GM12878 (cell line): ENCODE data around the gene SVIL. TPM values are rescaled to one million over a fixed set of nuclear protein-coding genes. Genes with fewer than 3 reads are reported as not detected.

ENCODE experiments used
- ATAC-seq: fragments of 200-7000 bp; cut with Tn5 transposase; 3 replicates; pipeline ENCODE4 v1.9.1; 2020; ENCODE audit warnings: mild to moderate bottlenecking, moderate library complexity
- BruUV-seq: library from RNA; stranded (reverse); fragments of 400-500 nt; replicated peaks from 2 replicates; lab custom pipeline; 2021; lab: Mats Ljungman, UMichigan
- CTCF ChIA-PET: fragments of 300-600 bp; sonication (Branson Sonifier 250); formaldehyde crosslinking; extraction: SDS; loops from one replicate; lab custom pipeline; 2021; ENCODE audit warnings: inconsistent platforms; lab: Yijun Ruan, JAX
- POLR2A ChIA-PET: fragments of 350-600 bp; formaldehyde crosslinking; extraction: SDS; loops from one replicate; lab custom pipeline; 2021; ENCODE audit warnings: inconsistent platforms; lab: Charles Lee
- RAD21 ChIA-PET: fragments of 300-600 bp; sonication (Branson Sonifier 250); formaldehyde crosslinking; loops from one replicate; lab custom pipeline; 2023; ENCODE audit warnings: antibody characterized with exemption; ENCODE audit not compliant: unreplicated experiment; lab: Charles Lee
- SMC1A ChIA-PET: fragments of 300-600 bp; sonication (Branson Sonifier 250); formaldehyde crosslinking; loops from one replicate; lab custom pipeline; 2023; ENCODE audit not compliant: unreplicated experiment, uncharacterized antibody; lab: Charles Lee
- DNase-seq: peaks from one replicate; pipeline ENCODE4 v3.0.0-alpha.2; 2011; ENCODE audit warnings: low read depth, low spot score
- FAIRE-seq: peaks from 3 replicates; lab custom pipeline; 2011; peaks lifted over from hg19 to GRCh38; lab: Jason Lieb, UNC
- H2AFZ ChIP-seq: 2 replicates; pipeline ENCODE4 v1.6.0; 2011; ENCODE audit warnings: low read depth, low read length, control low read depth; ENCODE audit not compliant: control insufficient read depth
- H3K27ac ChIP-seq: 2 replicates; pipeline ENCODE4 v1.5.1; 2011; ENCODE audit warnings: control low read depth; ENCODE audit not compliant: control insufficient read depth, insufficient read depth
- H3K27me3 ChIP-seq, 2 experiments: replicated peaks in 1 of 2; 2 replicates each; pipeline versions ENCODE4 v1.6.0 to v1.6.1; 2011; ENCODE audit warnings: low read length in 1 of 2; ENCODE audit not compliant: control insufficient read depth in 2 of 2, insufficient read depth in 2 of 2
- H3K36me3 ChIP-seq, 2 experiments: 2 replicates each; pipeline ENCODE4 v1.5.1; 2011; ENCODE audit warnings: low read length in 1 of 2; ENCODE audit not compliant: control insufficient read depth in 2 of 2, insufficient read depth in 2 of 2
- H3K4me1 ChIP-seq: 2 replicates; pipeline ENCODE4 v1.6.1; 2011; ENCODE audit warnings: mild to moderate bottlenecking, low read length, moderate library complexity, mixed read lengths; ENCODE audit not compliant: control insufficient read depth, insufficient read depth
- H3K4me2 ChIP-seq: 2 replicates; pipeline ENCODE4 v1.6.0; 2011; ENCODE audit warnings: control low read depth; ENCODE audit not compliant: control insufficient read depth, insufficient read depth
- H3K4me3 ChIP-seq: fragments of 200-600 bp; sonication (generic); 2 replicates; pipeline ENCODE4 v1.5.1; 2016
- H3K79me2 ChIP-seq: 2 replicates; pipeline ENCODE4 v1.6.0; 2011; ENCODE audit warnings: low read length; ENCODE audit not compliant: control insufficient read depth, insufficient read depth
- H3K9ac ChIP-seq: 2 replicates; pipeline ENCODE4 v1.8.0; 2011; ENCODE audit warnings: low read length, control low read depth, mixed read lengths; ENCODE audit not compliant: control insufficient read depth, insufficient read depth
- H3K9me3 ChIP-seq: replicated peaks from 3 replicates; pipeline ENCODE4 v1.5.1; 2011; ENCODE audit warnings: mild to moderate bottlenecking, low read length; ENCODE audit not compliant: control insufficient read depth, insufficient read depth
- H4K20me1 ChIP-seq: 2 replicates; pipeline ENCODE4 v1.6.0; 2011; ENCODE audit not compliant: control insufficient read depth, insufficient read depth
- ASH2L ChIP-seq: fragments of 300-600, 200-600 bp; sonication (generic); IDR thresholded peaks from 2 replicates; pipeline ENCODE4 v1.6.1; 2017; ENCODE audit warnings: low read depth, mild to moderate bottlenecking, borderline replicate concordance
- CBFB ChIP-seq: IDR thresholded peaks from 2 replicates; pipeline ENCODE4 v1.6.1; 2016; ENCODE audit warnings: antibody characterized with exemption, low read depth
- EGR1 ChIP-seq, 2 experiments: IDR thresholded peaks; 1 replicate in 1 of 2; 2 replicates in 1 of 2; pipeline ENCODE4 v1.6.1; 2011 to 2012; ENCODE audit warnings: low read depth in 2 of 2, low read length in 2 of 2, borderline replicate concordance in 1 of 2, mild to moderate bottlenecking in 1 of 2, moderate library complexity in 1 of 2
- FOS ChIP-seq: IDR thresholded peaks from 3 replicates; pipeline ENCODE4 v1.6.1; 2011; ENCODE audit warnings: borderline replicate concordance; ENCODE audit not compliant: insufficient read length; ENCODE audit errors: extremely low read depth
- MEF2A ChIP-seq: IDR thresholded peaks from 2 replicates; pipeline ENCODE4 v1.6.1; 2011; ENCODE audit warnings: low read depth, mild to moderate bottlenecking, low read length, moderate library complexity; ENCODE audit not compliant: insufficient read depth
- MEF2B ChIP-seq: fragments of 450-650 bp; IDR thresholded peaks from 2 replicates; pipeline ENCODE4 v1.6.1; 2018; ENCODE audit warnings: mild to moderate bottlenecking, moderate library complexity; ENCODE audit not compliant: partially characterized antibody, poor library complexity, severe bottlenecking
- NFYA ChIP-seq: IDR thresholded peaks from 2 replicates; pipeline ENCODE4 v1.6.1; 2011; ENCODE audit warnings: low read depth, mild to moderate bottlenecking, low read length, improper control_type of control experiment, borderline replicate concordance
- RCOR1 ChIP-seq: conservative IDR thresholded peaks from 2 replicates; pipeline ENCODE4 v1.6.1; 2012; ENCODE audit warnings: low read depth, low read length, improper control_type of control experiment
- WGBS: methylation state at CpG from one replicate; pipeline ENCODE4 v1.1.6; 2016; ENCODE audit warnings: low lambda C conversion rate; ENCODE audit not compliant: insufficient replicate concordance, insufficient coverage; ENCODE audit errors: missing lambda C conversion rate; 5-methylcytosine and 5-hydroxymethylcytosine counted together
- in situ Hi-C: fragments of 300-500 bp; cut with MboI; formaldehyde crosslinking; loops from 9 replicates; pipeline ENCODE4 v1.14.3; 2018; ENCODE audit warnings: mixed read lengths
- intact Hi-C: fragments of 100-400 bp; cut with micrococcal nuclease; formaldehyde crosslinking; loops from one replicate; pipeline ENCODE4 v1.14.2; 2022; ENCODE audit not compliant: unreplicated experiment
- polyA plus RNA-seq, 11 experiments: library from polyadenylated mRNA; depleted of rRNA in 4 of 11; unstranded in 6 of 11; stranded (reverse) in 5 of 11; fragments of >200 nt; fragmentation: Nextera tagmentation in 4 of 11; fragmentation: Illumina TruSeq in 1 of 11; extraction: Ambion mirVana in 4 of 11; extraction: Trizol in 1 of 11; gene quantifications; 1 replicate in 1 of 11; 2 replicates in 10 of 11; pipeline versions ENCODE4 v1.2.1 to v1.2.3, GENCODE V29; 2011 to 2016; ENCODE audit warnings: inconsistent platforms in 2 of 11, missing spikeins in 2 of 11, low read depth in 1 of 11
- total RNA-seq, 4 experiments: library from RNA; depleted of rRNA in 3 of 4; stranded (reverse); fragments of >200 nt in 3 of 4; fragmentation: Illumina TruSeq in 1 of 4; extraction: Trizol in 1 of 4; gene quantifications; 2 replicates each; pipeline versions ENCODE4 v1.2.1 to v1.2.3, GENCODE V29; 2013 to 2021

Gene SVIL
- total and polyA plus RNA-seq, 10 of the 15 experiments (the other 5 are each of a cell fraction or from before 2014, with no cell fraction given) = 0.22 to 1.9 (median 0.87) TPM

- no peak for TF ChIP-seq MEF2A
- no peak for TF ChIP-seq ASH2L
Measured at GRCh38 chr10:29612657-29613056, 22.1 kb downstream of the SVIL start (continued).

- intact Hi-C loops = no loop called here
- no peaks in the 10 kb centered on the region; a peak in 1 of 4 replicates for H3K36me3 ChIP-seq
- 18% methylated on average over 6 of the region's 6 CpGs for WGBS
- FAIRE-seq = no peak
- TF ChIP-seq RCOR1 = no peak
- no peak for TF ChIP-seq FOS
- TF ChIP-seq EGR1 (IDR thresholded peaks at IDR 0.05; ENCODE audit: borderline replicate concordance in 1 of 2, low read depth in 2 of 2, low read length in 2 of 2) = no peak
- no peak for TF ChIP-seq MEF2B
- TF ChIP-seq NFYA = no peak
- TF ChIP-seq CBFB = no peak
- TF ChIP-seq, all 136 proteins: peak for 0
- no peaks in the 10 kb centered on the region for H4K20me1 ChIP-seq
- no peak overlapping the region for H3K9ac ChIP-seq
- ATAC-seq = no peak
- no peaks in the 10 kb centered on the region for H3K4me1 ChIP-seq
- RAD21 ChIA-PET = no interaction called here
- H3K27me3 ChIP-seq = no peaks in the 10 kb centered on the region
- no peaks in the 10 kb centered on the region; the same call in 2 of the 3 replicates for H3K9me3 ChIP-seq
- CTCF ChIA-PET = interaction anchor here (0.6 to 1.2 kb wide), 2 partner anchors 11 to 46 kb away, joined by 3 read pairs; no protein-coding TSS in a partner anchor
- no peak overlapping the region for H3K4me3 ChIP-seq
- H2AFZ ChIP-seq = no peak overlapping the region
- SMC1A ChIA-PET = interaction anchor here (0.9 to 1.4 kb wide), 2 partner anchors 10 to 20 kb away, joined by 3 to 5 read pairs; no protein-coding TSS in a partner anchor
- no peaks in the 10 kb centered on the region for H3K79me2 ChIP-seq
- H3K4me2 ChIP-seq = no peak overlapping the region
- in situ Hi-C loops = no loop called here
- BruUV-seq = no TSS peak
- DNase-seq = no peak
- POLR2A ChIA-PET = interaction anchor here (0.5 kb wide), 1 partner anchor 44 kb away, joined by 5 read pairs; no protein-coding TSS in a partner anchor
- no peak overlapping the region for H3K27ac ChIP-seq
Measured at GRCh38 chr10:29611781-29612381, 22.9 kb downstream of the SVIL start.
